GM12878 (cell line): Measurements from ENCODE around the gene MTMR6. TPM values are rescaled to one million over a fixed set of nuclear protein-coding genes. Genes with fewer than 3 reads are reported as not detected.

ENCODE experiments used
- ATAC-seq: fragments of 200-7000 bp; cut with Tn5 transposase; 3 replicates; pipeline ENCODE4 v1.9.1; 2020; ENCODE audit warnings: mild to moderate bottlenecking, moderate library complexity
- Bru-seq: library from RNA; stranded (reverse); fragments of 400-500 nt; gene quantifications from one replicate; lab custom pipeline; 2021; lab: Mats Ljungman, UMichigan
- BruChase-seq, 2 experiments: library from RNA; stranded (reverse); fragments of 400-500 nt; gene quantifications; one replicate each; lab custom pipeline; 2021; lab: Mats Ljungman, UMichigan
- BruUV-seq: library from RNA; stranded (reverse); fragments of 400-500 nt; replicated peaks from 2 replicates; lab custom pipeline; 2021; lab: Mats Ljungman, UMichigan
- CTCF ChIA-PET: fragments of 300-600 bp; sonication (Branson Sonifier 250); formaldehyde crosslinking; extraction: SDS; loops from one replicate; lab custom pipeline; 2021; ENCODE audit warnings: inconsistent platforms; lab: Yijun Ruan, JAX
- POLR2A ChIA-PET: fragments of 350-600 bp; formaldehyde crosslinking; extraction: SDS; loops from one replicate; lab custom pipeline; 2021; ENCODE audit warnings: inconsistent platforms; lab: Charles Lee
- RAD21 ChIA-PET: fragments of 300-600 bp; sonication (Branson Sonifier 250); formaldehyde crosslinking; loops from one replicate; lab custom pipeline; 2023; ENCODE audit warnings: antibody characterized with exemption; ENCODE audit not compliant: unreplicated experiment; lab: Charles Lee
- SMC1A ChIA-PET: fragments of 300-600 bp; sonication (Branson Sonifier 250); formaldehyde crosslinking; loops from one replicate; lab custom pipeline; 2023; ENCODE audit not compliant: unreplicated experiment, uncharacterized antibody; lab: Charles Lee
- DNase-seq: peaks from one replicate; pipeline ENCODE4 v3.0.0-alpha.2; 2011; ENCODE audit warnings: low read depth, low spot score
- FAIRE-seq: peaks from 3 replicates; lab custom pipeline; 2011; peaks lifted over from hg19 to GRCh38; lab: Jason Lieb, UNC
- H2AFZ ChIP-seq: 2 replicates; pipeline ENCODE4 v1.6.0; 2011; ENCODE audit warnings: low read depth, low read length, control low read depth; ENCODE audit not compliant: control insufficient read depth
- H3K27ac ChIP-seq: 2 replicates; pipeline ENCODE4 v1.5.1; 2011; ENCODE audit warnings: control low read depth; ENCODE audit not compliant: control insufficient read depth, insufficient read depth
- H3K27me3 ChIP-seq, 2 experiments: replicated peaks in 1 of 2; 2 replicates each; pipeline versions ENCODE4 v1.6.0 to v1.6.1; 2011; ENCODE audit warnings: low read length in 1 of 2; ENCODE audit not compliant: control insufficient read depth in 2 of 2, insufficient read depth in 2 of 2
- H3K36me3 ChIP-seq, 2 experiments: 2 replicates each; pipeline ENCODE4 v1.5.1; 2011; ENCODE audit warnings: low read length in 1 of 2; ENCODE audit not compliant: control insufficient read depth in 2 of 2, insufficient read depth in 2 of 2
- H3K4me1 ChIP-seq: 2 replicates; pipeline ENCODE4 v1.6.1; 2011; ENCODE audit warnings: mild to moderate bottlenecking, low read length, moderate library complexity, mixed read lengths; ENCODE audit not compliant: control insufficient read depth, insufficient read depth
- H3K4me2 ChIP-seq: 2 replicates; pipeline ENCODE4 v1.6.0; 2011; ENCODE audit warnings: control low read depth; ENCODE audit not compliant: control insufficient read depth, insufficient read depth
- H3K4me3 ChIP-seq: fragments of 200-600 bp; sonication (generic); 2 replicates; pipeline ENCODE4 v1.5.1; 2016
- H3K79me2 ChIP-seq: 2 replicates; pipeline ENCODE4 v1.6.0; 2011; ENCODE audit warnings: low read length; ENCODE audit not compliant: control insufficient read depth, insufficient read depth
- H3K9ac ChIP-seq: 2 replicates; pipeline ENCODE4 v1.8.0; 2011; ENCODE audit warnings: low read length, control low read depth, mixed read lengths; ENCODE audit not compliant: control insufficient read depth, insufficient read depth
- H3K9me3 ChIP-seq: replicated peaks from 3 replicates; pipeline ENCODE4 v1.5.1; 2011; ENCODE audit warnings: mild to moderate bottlenecking, low read length; ENCODE audit not compliant: control insufficient read depth, insufficient read depth
- H4K20me1 ChIP-seq: 2 replicates; pipeline ENCODE4 v1.6.0; 2011; ENCODE audit not compliant: control insufficient read depth, insufficient read depth
- FOXM1 ChIP-seq: IDR thresholded peaks from 2 replicates; pipeline ENCODE4 v1.6.1; 2012; ENCODE audit warnings: low read depth, mild to moderate bottlenecking, inconsistent platforms, low read length, moderate library complexity
- KLF5 ChIP-seq: fragments of 450-650 bp; IDR thresholded peaks from 2 replicates; pipeline ENCODE4 v1.6.1; 2014; ENCODE audit warnings: mild to moderate bottlenecking; ENCODE audit not compliant: partially characterized antibody
- MEF2A ChIP-seq: IDR thresholded peaks from 2 replicates; pipeline ENCODE4 v1.6.1; 2011; ENCODE audit warnings: low read depth, mild to moderate bottlenecking, low read length, moderate library complexity; ENCODE audit not compliant: insufficient read depth
- TBL1XR1 ChIP-seq: IDR thresholded peaks from 2 replicates; pipeline ENCODE4 v1.6.1; 2012; ENCODE audit warnings: low read depth, low read length, improper control_type of control experiment
- ZNF24 ChIP-seq: fragments of 450-650 bp; IDR thresholded peaks from 2 replicates; pipeline ENCODE4 v1.6.1; 2017; ENCODE audit warnings: antibody characterized with exemption, mild to moderate bottlenecking
- ZSCAN29 ChIP-seq: fragments of 450-650 bp; IDR thresholded peaks from 2 replicates; pipeline ENCODE4 v1.6.1; 2017; ENCODE audit warnings: mild to moderate bottlenecking, moderate library complexity
- WGBS: methylation state at CpG from one replicate; pipeline ENCODE4 v1.1.6; 2016; ENCODE audit warnings: low lambda C conversion rate; ENCODE audit not compliant: insufficient replicate concordance, insufficient coverage; ENCODE audit errors: missing lambda C conversion rate; 5-methylcytosine and 5-hydroxymethylcytosine counted together
- in situ Hi-C: fragments of 300-500 bp; cut with MboI; formaldehyde crosslinking; loops from 9 replicates; pipeline ENCODE4 v1.14.3; 2018; ENCODE audit warnings: mixed read lengths
- intact Hi-C: fragments of 100-400 bp; cut with micrococcal nuclease; formaldehyde crosslinking; loops from one replicate; pipeline ENCODE4 v1.14.2; 2022; ENCODE audit not compliant: unreplicated experiment
- long read RNA-seq, 2 experiments: library from polyadenylated mRNA; unstranded; transcript quantifications; one replicate each; pipeline ENCODE4 v2.0.0, GENCODE V29; 2019 to 2020
- polyA minus RNA-seq, 3 experiments: library from RNA; depleted of rRNA, polyadenylated mRNA; stranded (reverse); fragments of >200 nt; gene quantifications; 2 replicates each; pipeline ENCODE4 v1.2.3, GENCODE V29; 2011
- polyA plus RNA-seq, 11 experiments: library from polyadenylated mRNA; depleted of rRNA in 4 of 11; unstranded in 6 of 11; stranded (reverse) in 5 of 11; fragments of >200 nt; fragmentation: Nextera tagmentation in 4 of 11; fragmentation: Illumina TruSeq in 1 of 11; extraction: Ambion mirVana in 4 of 11; extraction: Trizol in 1 of 11; gene quantifications; 1 replicate in 1 of 11; 2 replicates in 10 of 11; pipeline versions ENCODE4 v1.2.1 to v1.2.3, GENCODE V29; 2011 to 2016; ENCODE audit warnings: inconsistent platforms in 2 of 11, missing spikeins in 2 of 11, low read depth in 1 of 11
- total RNA-seq, 4 experiments: library from RNA; depleted of rRNA in 3 of 4; stranded (reverse); fragments of >200 nt in 3 of 4; fragmentation: Illumina TruSeq in 1 of 4; extraction: Trizol in 1 of 4; gene quantifications; 2 replicates each; pipeline versions ENCODE4 v1.2.1 to v1.2.3, GENCODE V29; 2013 to 2021
- TF ChIP-seq, protein P1 (sequence below): IDR thresholded peaks from 2 replicates; pipeline ENCODE4 v1.6.1; 2012; ENCODE audit warnings: mild to moderate bottlenecking, low read depth, low read length
- TF ChIP-seq, protein P2 (sequence below): fragments of 150-350 bp; IDR thresholded peaks from 2 replicates; pipeline ENCODE4 v1.6.1; 2014; ENCODE audit warnings: mild to moderate bottlenecking, low read depth, low read length

MTMR6 gene
- total RNA-seq (2013; cell fraction: nucleolus; rRNA removed) = 8.1 and 9.0 TPM in 2 replicates
- 14.1 and 16.7 TPM in 2 replicates for total RNA-seq (2014; rRNA removed)
- total RNA-seq (2014; rRNA removed; fragmentation: Illumina TruSeq; extraction: Trizol) = 19.2 and 19.4 TPM in 2 replicates
- total RNA-seq (2021) = 13.8 and 13.9 TPM in 2 replicates
- 2.5 TPM for polyA plus RNA-seq (2011; ENCODE audit: low read depth)
- polyA plus RNA-seq (2011; rRNA removed) = 15.1 and 21.1 TPM in 2 replicates
- 5.6 and 6.0 TPM in 2 replicates for polyA plus RNA-seq (2011; cell fraction: cytosol; rRNA removed)
- polyA plus RNA-seq (2011; cell fraction: nucleus; rRNA removed) = 4.7 and 6.7 TPM in 2 replicates
- 4.1 and 4.2 TPM in 2 replicates for polyA plus RNA-seq (2012)
- polyA plus RNA-seq (2014; fragmentation: Illumina TruSeq; extraction: Trizol) = 17.0 and 20.7 TPM in 2 replicates
- 10 to 100 TPM; 13.0 to 21.0 TPM for polyA plus RNA-seq (2014; fragmentation: Nextera tagmentation; extraction: Ambion mirVana)
- polyA plus RNA-seq (2014; rRNA removed) = 7.1 and 9.8 TPM in 2 replicates
- polyA plus RNA-seq (2016; fragmentation: Nextera tagmentation; extraction: Ambion mirVana) = 10 to 100 TPM; 23.5 to 24.2 TPM
- 7.0 and 9.4 TPM in 2 replicates for polyA minus RNA-seq (2011; rRNA and poly(A)+ RNA removed)
- 4.1 and 6.3 TPM in 2 replicates for polyA minus RNA-seq (2011; cell fraction: cytosol; rRNA and poly(A)+ RNA removed)
- polyA minus RNA-seq (2011; cell fraction: nucleus; rRNA and poly(A)+ RNA removed) = 2.8 and 4.9 TPM in 2 replicates
- Bru-seq, nascent RNA = percentile 88 among the genes with signal in this experiment
- BruChase-seq, experiment 1, labeled RNA remaining after a 6-hour chase = percentile 84 among the genes with signal in this experiment
- percentile 87 among the genes with signal in this experiment for BruChase-seq, experiment 2, labeled RNA remaining after a 2-hour chase
- long read RNA-seq, experiment 1, full-length matches to known transcripts = 5 of 9 reads
- long read RNA-seq, experiment 1, partial matches to known transcripts = 2 of 9 reads
- long read RNA-seq, experiment 1, other reads (novel, unspliced or antisense) = 2 of 9 reads
- long read RNA-seq, experiment 2, full-length matches to known transcripts = 42 of 90 reads
- long read RNA-seq, experiment 2, partial matches to known transcripts = 33 of 90 reads
- long read RNA-seq, experiment 2, other reads (novel, unspliced or antisense) = 15 of 90 reads

DNA sequence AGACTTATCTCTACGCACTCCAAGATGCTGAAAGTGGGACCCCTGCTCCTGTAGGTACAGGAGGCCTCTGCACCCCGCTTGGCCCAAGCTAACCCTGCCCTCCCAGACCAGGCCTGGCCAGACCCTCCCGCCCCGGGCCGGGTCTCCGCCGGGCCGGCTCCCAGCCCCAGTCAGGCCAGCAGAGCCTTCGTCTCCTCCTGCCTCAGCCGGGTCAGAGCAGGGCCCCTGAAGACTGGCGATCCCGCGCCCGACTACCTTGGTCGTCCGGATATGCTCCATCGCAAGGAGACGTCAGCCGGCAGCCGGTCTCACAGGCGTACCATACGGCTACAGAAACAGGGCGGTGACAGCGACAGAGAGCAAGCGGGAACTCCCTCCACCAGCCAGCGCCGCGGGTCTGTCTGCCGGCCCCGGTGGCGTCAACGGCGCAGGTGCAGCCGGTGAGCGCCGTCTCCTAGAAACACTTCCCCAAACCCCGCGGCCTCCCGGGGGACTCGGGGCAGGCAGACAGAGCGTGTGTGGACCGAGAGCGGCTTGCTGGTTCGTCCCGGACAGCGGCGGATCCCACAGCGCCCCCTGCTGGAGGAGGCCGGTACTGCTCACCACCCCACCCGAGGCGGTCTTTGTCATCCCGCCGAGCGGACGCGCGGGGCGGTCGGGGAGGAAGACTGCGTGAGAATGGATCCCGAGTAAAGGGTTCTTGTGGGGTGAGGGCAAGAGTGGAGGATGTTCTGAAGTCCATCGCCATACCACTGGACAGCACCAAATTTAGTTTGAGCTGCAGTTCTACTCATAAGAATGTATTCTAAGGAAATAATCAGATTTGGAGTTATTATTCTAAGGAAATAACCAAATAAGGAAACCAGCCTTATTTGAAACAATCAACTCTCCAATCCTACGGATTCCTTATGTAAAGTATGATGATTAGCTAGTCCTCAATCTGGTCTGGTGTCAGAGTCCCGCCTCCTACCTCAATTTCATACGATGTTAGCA, at the start of gene MTMR6:
Gene MTMR6 (minus strand): TSS at position 520 of the 993 bp plus-strand sequence. CDS start 241 bp downstream, at position 279.
- intact Hi-C loops = loop anchor here (2.0 to 10.0 kb wide), 3 partner anchors 14 to 362 kb away; partner anchors contain the start of gene NUP58
- SMC1A ChIA-PET = interaction anchor here (0.7 to 4.0 kb wide), 4 partner anchors 12 to 53 kb away, joined by 3 to 20 read pairs (median 4); no protein-coding TSS in a partner anchor
- POLR2A ChIA-PET = interaction anchor here (1.4 kb wide), 2 partner anchors 12 to 16 kb away, joined by 4 to 5 read pairs; no protein-coding TSS in a partner anchor
- Histone ChIP-seq H2AFZ (peak within 1 kb of the TSS; percentile 85), H3K9me3 (no peaks in the 10 kb centered on the region), H3K27ac (peak within 1 kb of the TSS; percentile 95), H3K36me3 (no peaks in the 10 kb centered on the region), H3K4me3 (peak within 1 kb of the TSS; percentile 59), H3K4me2 (peak within 1 kb of the TSS; percentile 94), H4K20me1 (no peaks in the 10 kb centered on the region), H3K4me1 (peaks cover 2% of the 10 kb centered on the region), H3K79me2 (peaks cover 15% of the 10 kb centered on the region), H3K9ac (peak within 1 kb of the TSS; percentile 94), H3K27me3 (no peaks in the 10 kb centered on the region)
- DNase-seq (peak; percentile 80), FAIRE-seq (peak; percentile 96), ATAC-seq (peak; percentile 97)
- BruUV-seq = no TSS peak
- WGBS = under 1% methylated on average over 65 of the region's 65 CpGs
- RAD21 ChIA-PET = interaction anchor here (0.7 to 0.8 kb wide), 4 partner anchors 11 to 106 kb away, joined by 3 read pairs; no protein-coding TSS in a partner anchor
- CTCF ChIA-PET = interaction anchor here (0.6 to 2.5 kb wide), 12 partner anchors 9 to 197 kb away, joined by 3 to 14 read pairs (median 3); partner anchors contain the start of gene NUP58
- in situ Hi-C loops = no loop called here
- TF ChIP-seq MEF2A (0 out of 2 replicates have a peak, but pooled peaks have one; percentile 38), KLF5 (peak; percentile 65), FOXM1 (no peak), TBL1XR1 (peak; percentile 69; the same call in 1 of the 2 replicates), ZNF24 (no peak), ZSCAN29 (no peak)
- TF ChIP-seq, protein P1, sequence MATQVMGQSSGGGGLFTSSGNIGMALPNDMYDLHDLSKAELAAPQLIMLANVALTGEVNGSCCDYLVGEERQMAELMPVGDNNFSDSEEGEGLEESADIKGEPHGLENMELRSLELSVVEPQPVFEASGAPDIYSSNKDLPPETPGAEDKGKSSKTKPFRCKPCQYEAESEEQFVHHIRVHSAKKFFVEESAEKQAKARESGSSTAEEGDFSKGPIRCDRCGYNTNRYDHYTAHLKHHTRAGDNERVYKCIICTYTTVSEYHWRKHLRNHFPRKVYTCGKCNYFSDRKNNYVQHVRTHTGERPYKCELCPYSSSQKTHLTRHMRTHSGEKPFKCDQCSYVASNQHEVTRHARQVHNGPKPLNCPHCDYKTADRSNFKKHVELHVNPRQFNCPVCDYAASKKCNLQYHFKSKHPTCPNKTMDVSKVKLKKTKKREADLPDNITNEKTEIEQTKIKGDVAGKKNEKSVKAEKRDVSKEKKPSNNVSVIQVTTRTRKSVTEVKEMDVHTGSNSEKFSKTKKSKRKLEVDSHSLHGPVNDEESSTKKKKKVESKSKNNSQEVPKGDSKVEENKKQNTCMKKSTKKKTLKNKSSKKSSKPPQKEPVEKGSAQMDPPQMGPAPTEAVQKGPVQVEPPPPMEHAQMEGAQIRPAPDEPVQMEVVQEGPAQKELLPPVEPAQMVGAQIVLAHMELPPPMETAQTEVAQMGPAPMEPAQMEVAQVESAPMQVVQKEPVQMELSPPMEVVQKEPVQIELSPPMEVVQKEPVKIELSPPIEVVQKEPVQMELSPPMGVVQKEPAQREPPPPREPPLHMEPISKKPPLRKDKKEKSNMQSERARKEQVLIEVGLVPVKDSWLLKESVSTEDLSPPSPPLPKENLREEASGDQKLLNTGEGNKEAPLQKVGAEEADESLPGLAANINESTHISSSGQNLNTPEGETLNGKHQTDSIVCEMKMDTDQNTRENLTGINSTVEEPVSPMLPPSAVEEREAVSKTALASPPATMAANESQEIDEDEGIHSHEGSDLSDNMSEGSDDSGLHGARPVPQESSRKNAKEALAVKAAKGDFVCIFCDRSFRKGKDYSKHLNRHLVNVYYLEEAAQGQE = no peak
- TF ChIP-seq, protein P2, sequence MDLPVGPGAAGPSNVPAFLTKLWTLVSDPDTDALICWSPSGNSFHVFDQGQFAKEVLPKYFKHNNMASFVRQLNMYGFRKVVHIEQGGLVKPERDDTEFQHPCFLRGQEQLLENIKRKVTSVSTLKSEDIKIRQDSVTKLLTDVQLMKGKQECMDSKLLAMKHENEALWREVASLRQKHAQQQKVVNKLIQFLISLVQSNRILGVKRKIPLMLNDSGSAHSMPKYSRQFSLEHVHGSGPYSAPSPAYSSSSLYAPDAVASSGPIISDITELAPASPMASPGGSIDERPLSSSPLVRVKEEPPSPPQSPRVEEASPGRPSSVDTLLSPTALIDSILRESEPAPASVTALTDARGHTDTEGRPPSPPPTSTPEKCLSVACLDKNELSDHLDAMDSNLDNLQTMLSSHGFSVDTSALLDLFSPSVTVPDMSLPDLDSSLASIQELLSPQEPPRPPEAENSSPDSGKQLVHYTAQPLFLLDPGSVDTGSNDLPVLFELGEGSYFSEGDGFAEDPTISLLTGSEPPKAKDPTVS = no peak
